Measurements from ENCODE around the gene ARL6IP4. TPM values are rescaled to one million over a fixed set of nuclear protein-coding genes. Genes with fewer than 3 reads are reported as not detected.
"Not testable (repeated sequence)": the region's sequence is repeated elsewhere in the genome, so short reads cannot be mapped to it uniquely, and the experiment has no call there.

The ARL6IP4 gene
- total RNA-seq, 4 donors from 2014 or later: 87.5 to 149 (median 114) TPM

GRCh38 chr12:123010681-123011080 lies 30.2 kb downstream of the ARL6IP4 start:
- Histone ChIP-seq H3K9me3 (no peaks in the 10 kb centered on the region), H3K36me3 (peaks cover 23% of the 10 kb centered on the region), H3K27me3 (no peaks in the 10 kb centered on the region), H3K4me3 (no peak overlapping the region), H3K4me1 (no peaks in the 10 kb centered on the region), H3K27ac (no peak overlapping the region)
- 92% methylated on average over 3 of the region's 4 CpGs for WGBS
- DNase-seq (ENCODE audit: low spot score in 2 of 2): no peak
- TF ChIP-seq POLR2AphosphoS5 (IDR thresholded peaks at IDR 0.05) (no peak), CTCF (IDR thresholded peaks at IDR 0.05) (no peak), POLR2A (IDR thresholded peaks at IDR 0.05) (no peak), EP300 (IDR thresholded peaks at IDR 0.05) (no peak)

GRCh38 chr12:123011701-123012100 lies 31.2 kb downstream of the ARL6IP4 start:
- Histone ChIP-seq H3K9me3 (no peaks in the 10 kb centered on the region), H3K36me3 (peaks cover 23% of the 10 kb centered on the region), H3K4me1 (no peaks in the 10 kb centered on the region), H3K27ac (no peak overlapping the region), H3K4me3 (no peak overlapping the region), H3K27me3 (no peaks in the 10 kb centered on the region)
- WGBS: 84% methylated on average over 5 of the region's 6 CpGs
- no peak for DNase-seq (ENCODE audit: low spot score in 2 of 2)
- TF ChIP-seq POLR2A (IDR thresholded peaks at IDR 0.05): no peak
- no peak for TF ChIP-seq POLR2AphosphoS5 (IDR thresholded peaks at IDR 0.05)
- TF ChIP-seq CTCF (IDR thresholded peaks at IDR 0.05): no peak
- no peak for TF ChIP-seq EP300 (IDR thresholded peaks at IDR 0.05)

- Histone ChIP-seq H3K4me3 (no peak overlapping the region), H3K4me1 (no peaks in the 10 kb centered on the region), H3K36me3 (peaks cover 8% of the 10 kb centered on the region), H3K27ac (no peak overlapping the region), H3K9me3 (no peaks in the 10 kb centered on the region), H3K27me3 (no peaks in the 10 kb centered on the region)
- TF ChIP-seq CTCF (IDR thresholded peaks at IDR 0.05) (no peak), POLR2A (IDR thresholded peaks at IDR 0.05) (no peak), POLR2AphosphoS5 (IDR thresholded peaks at IDR 0.05) (no peak), EP300 (IDR thresholded peaks at IDR 0.05) (no peak)
- 93% methylated on average over 19 of the region's 19 CpGs for WGBS
- no peak for DNase-seq (ENCODE audit: low spot score in 2 of 2)
Measured at GRCh38 chr12:123013185-123014095, 33.0 kb downstream of the ARL6IP4 start.

- not testable (repeated sequence) for H3K4me3 ChIP-seq; H3K27ac ChIP-seq; H3K4me1 ChIP-seq; H3K9me3 ChIP-seq; H3K27me3 ChIP-seq; H3K36me3 ChIP-seq; DNase-seq (ENCODE audit: low spot score in 2 of 2)
- WGBS: 93% methylated on average over 4 of the region's 4 CpGs
Measured at GRCh38 chr12:123014473-123014872, 34.0 kb downstream of the ARL6IP4 start.

GRCh38 chr12:123017753-123018152 lies 37.3 kb downstream of the ARL6IP4 start:
- Histone ChIP-seq H3K4me3 (no peak overlapping the region), H3K27ac (no peak overlapping the region)
- 93% methylated on average over 1 of the region's 1 CpG for WGBS

More at GRCh38 chr12:123017753-123018152, 37.3 kb downstream of the ARL6IP4 start:
- TF ChIP-seq POLR2A (IDR thresholded peaks at IDR 0.05) (no peak), POLR2AphosphoS5 (IDR thresholded peaks at IDR 0.05) (no peak), EP300 (IDR thresholded peaks at IDR 0.05) (no peak), CTCF (IDR thresholded peaks at IDR 0.05) (no peak)
- DNase-seq (ENCODE audit: low spot score in 2 of 2): no peak
- Histone ChIP-seq H3K36me3 (peaks cover 3% of the 10 kb centered on the region), H3K4me1 (no peaks in the 10 kb centered on the region), H3K27me3 (no peaks in the 10 kb centered on the region), H3K9me3 (no peaks in the 10 kb centered on the region)

All from suprapubic skin (tissue), 4 donors.